Sigmoid colon (tissue), 4 donors: Measurements from ENCODE around the gene WFS1.

Experiments
- EP300 ChIP-seq, 4 donors: sonication (generic); formaldehyde crosslinking; IDR thresholded peaks; one replicate each; pipeline ENCODE4 v1.6.1; 2017; ENCODE audit warnings: antibody characterized with exemption in 4 of 4
- POLR2A ChIP-seq, 2 donors: fragments of 450-650 bp; IDR thresholded peaks; one replicate each; pipeline ENCODE4 v1.6.1; 2016; ENCODE audit warnings: antibody characterized with exemption in 2 of 2, mild to moderate bottlenecking in 2 of 2, moderate library complexity in 2 of 2
- POLR2AphosphoS5 ChIP-seq, 4 donors: sonication (generic); formaldehyde crosslinking; IDR thresholded peaks; one replicate each; pipeline ENCODE4 v1.6.1; 2017; ENCODE audit warnings: antibody characterized with exemption in 4 of 4
- TF ChIP-seq, protein P1 (sequence below), 4 experiments: fragments of 450-650 bp in 3 of 4; fragments of 200-600 bp in 1 of 4; IDR thresholded peaks; one replicate each; pipeline ENCODE4 v1.5.1; 2016 to 2019; ENCODE audit warnings: antibody characterized with exemption in 4 of 4, mild to moderate bottlenecking in 3 of 4, moderate library complexity in 2 of 4

DNA sequence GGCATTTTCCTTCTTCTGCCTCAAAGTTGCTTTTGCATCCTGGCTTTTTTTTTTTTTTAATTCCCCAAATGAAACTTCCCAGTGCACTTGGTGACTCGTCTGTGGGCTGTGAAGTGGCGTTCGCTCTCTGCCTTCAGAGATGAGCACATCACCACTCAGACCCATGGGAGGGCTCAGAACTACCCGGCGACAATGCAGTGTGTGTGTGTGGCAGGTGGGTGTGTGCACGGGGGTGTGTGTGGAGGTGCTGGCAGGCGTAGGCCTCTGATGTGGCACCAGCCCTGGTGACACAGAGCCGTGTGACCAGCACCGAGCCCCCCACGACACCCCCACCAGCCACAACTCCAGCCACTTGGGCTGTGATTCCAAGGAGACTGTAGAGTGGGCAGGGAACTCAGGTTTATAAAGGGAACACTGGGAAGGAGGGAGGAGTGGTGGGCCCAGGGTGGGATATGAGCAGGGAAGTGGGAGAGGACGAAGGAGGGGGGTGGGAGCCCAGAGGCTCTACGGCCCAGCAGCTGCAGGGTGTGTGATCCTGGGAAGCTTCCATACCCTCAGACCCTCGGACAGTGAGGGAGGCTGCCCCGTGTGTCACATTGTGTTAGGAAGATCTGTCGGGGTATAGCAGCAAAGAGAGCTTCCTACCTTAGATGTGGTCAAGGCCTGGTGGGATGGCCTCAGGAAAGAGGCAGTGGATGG is 6.0 kb upstream of the WFS1 start:
- TF ChIP-seq EP300 (IDR thresholded peaks at IDR 0.05) = no peak
- no peak for TF ChIP-seq POLR2AphosphoS5 (IDR thresholded peaks at IDR 0.05)
- TF ChIP-seq, protein P1, sequence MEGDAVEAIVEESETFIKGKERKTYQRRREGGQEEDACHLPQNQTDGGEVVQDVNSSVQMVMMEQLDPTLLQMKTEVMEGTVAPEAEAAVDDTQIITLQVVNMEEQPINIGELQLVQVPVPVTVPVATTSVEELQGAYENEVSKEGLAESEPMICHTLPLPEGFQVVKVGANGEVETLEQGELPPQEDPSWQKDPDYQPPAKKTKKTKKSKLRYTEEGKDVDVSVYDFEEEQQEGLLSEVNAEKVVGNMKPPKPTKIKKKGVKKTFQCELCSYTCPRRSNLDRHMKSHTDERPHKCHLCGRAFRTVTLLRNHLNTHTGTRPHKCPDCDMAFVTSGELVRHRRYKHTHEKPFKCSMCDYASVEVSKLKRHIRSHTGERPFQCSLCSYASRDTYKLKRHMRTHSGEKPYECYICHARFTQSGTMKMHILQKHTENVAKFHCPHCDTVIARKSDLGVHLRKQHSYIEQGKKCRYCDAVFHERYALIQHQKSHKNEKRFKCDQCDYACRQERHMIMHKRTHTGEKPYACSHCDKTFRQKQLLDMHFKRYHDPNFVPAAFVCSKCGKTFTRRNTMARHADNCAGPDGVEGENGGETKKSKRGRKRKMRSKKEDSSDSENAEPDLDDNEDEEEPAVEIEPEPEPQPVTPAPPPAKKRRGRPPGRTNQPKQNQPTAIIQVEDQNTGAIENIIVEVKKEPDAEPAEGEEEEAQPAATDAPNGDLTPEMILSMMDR (IDR thresholded peaks at IDR 0.05) = no peak
- TF ChIP-seq POLR2A (IDR thresholded peaks at IDR 0.05) = no peak
